Right cardiac atrium (tissue), 5 donors: ENCODE data around the gene BMP7. TPM values are rescaled to one million over a fixed set of nuclear protein-coding genes. Genes with fewer than 3 reads are reported as not detected.
"Not testable (repeated sequence)": the region's sequence is repeated elsewhere in the genome, so short reads cannot be mapped to it uniquely, and the experiment has no call there.

ENCODE experiments used
- ATAC-seq, 2 donors: fragments of 200-7000 bp; cut with Tn5 transposase; one replicate each; pipeline versions ENCODE4 v1.8.0 to v1.9.1; 2020; ENCODE audit warnings: moderate library complexity in 2 of 2, mild to moderate bottlenecking in 1 of 2
- DNase-seq, 3 donors: peaks; one replicate each; pipeline ENCODE4 v3.0.0-alpha.2; 2020
- H3K27ac ChIP-seq: one replicate; pipeline ENCODE4 v1.5.1; 2013; ENCODE audit warnings: mild to moderate bottlenecking, low read length, control low read depth, moderate library complexity
- H3K27me3 ChIP-seq: one replicate; pipeline ENCODE4 v1.6.1; 2013; ENCODE audit not compliant: control insufficient read depth, insufficient read depth
- H3K4me1 ChIP-seq: one replicate; pipeline ENCODE4 v1.6.1; 2013; ENCODE audit warnings: low read length; ENCODE audit not compliant: control insufficient read depth, insufficient read depth
- H3K4me3 ChIP-seq: one replicate; pipeline ENCODE4 v1.5.1; 2013; ENCODE audit warnings: low read length, control low read depth
- H3K9me3 ChIP-seq: one replicate; pipeline ENCODE4 v1.6.1; 2013; ENCODE audit warnings: low read length; ENCODE audit not compliant: control insufficient read depth
- WGBS: extraction: QIAGEN DNeasy Blood & Tissue Kit; methylation state at CpG from one replicate; pipeline ENCODE4 v1.1.7; 2013; 5-methylcytosine and 5-hydroxymethylcytosine counted together
- intact Hi-C, 4 donors: fragments of 100-400 bp; cut with DNase I; formaldehyde crosslinking; loops; one replicate each; pipeline versions ENCODE4 v1.11.0 to v1.14.0; 2022 to 2023
- polyA plus RNA-seq: library from polyadenylated mRNA; stranded (reverse); fragments of 200-250 nt; gene quantifications from one replicate; pipeline ENCODE4 v1.2.3, GENCODE V29; 2013
- total RNA-seq, 4 donors: library from RNA; stranded (reverse); fragmentation: NEBNext Ultra II Directional; extraction: Animal tissue kit (Norgen Biotek cat#: 25700); gene quantifications; one replicate each; pipeline ENCODE4 v1.2.1, GENCODE V29; 2021
- donor health status: healthy with polysubstance abuse.
- donor health status: DM: no; HTN: yes; CAD: no.
- donor health status: DM: no; HTN: no; CAD: no.
- donor health status: DM: no; HTN: yes; CAD: no; lungs with severe emphysema.
- donor health status: DM: yes; HTN: yes; CAD: no.

The BMP7 gene
- total and polyA plus RNA-seq, 5 donors, result 22.4 to 39.4 (median 29.7) TPM

- Histone ChIP-seq H3K9me3 (no peaks in the 10 kb centered on the region), H3K27me3 (no peaks in the 10 kb centered on the region), H3K4me1 (no peaks in the 10 kb centered on the region), H3K4me3 (no peak overlapping the region), H3K27ac (no peak overlapping the region)
- intact Hi-C loops, result no loop called here
- ATAC-seq (no peak), DNase-seq (no peak)
- WGBS, result 90% methylated on average over 10 of the region's 10 CpGs
These were observed 71.4 kb downstream of the BMP7 start for GRCh38 chr20:57195023-57195422.

DNA sequence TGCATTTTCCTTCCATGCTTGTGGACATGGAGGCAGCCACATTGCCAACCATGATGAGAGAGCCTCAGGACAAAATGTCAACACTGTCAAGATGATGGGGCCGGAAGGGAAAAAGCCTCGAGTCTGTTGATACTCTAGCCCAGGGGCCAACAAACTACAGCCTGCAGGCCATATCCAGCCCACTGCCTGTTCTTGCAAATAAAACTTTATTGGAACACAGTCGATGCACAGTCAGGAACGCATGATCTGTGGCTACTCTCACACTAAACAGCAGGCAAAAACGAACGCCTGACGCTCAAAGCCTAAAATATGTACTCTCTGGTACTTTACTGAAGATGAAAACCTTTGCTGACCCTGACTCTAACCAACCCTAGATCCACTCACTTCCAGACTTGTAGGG is 72.3 kb downstream of the BMP7 start:
- Histone ChIP-seq H3K4me1 (no peaks in the 10 kb centered on the region), H3K27me3 (no peaks in the 10 kb centered on the region), H3K9me3 (no peaks in the 10 kb centered on the region), H3K4me3 (no peak overlapping the region), H3K27ac (no peak overlapping the region)
- 89% methylated on average over 7 of the region's 7 CpGs for WGBS
- ATAC-seq, result no peak
- intact Hi-C loops, result no loop called here
- no peak for DNase-seq

GRCh38 chr20:57193094-57193493 is 73.3 kb downstream of the BMP7 start:
- 86% methylated on average over 13 of the region's 13 CpGs for WGBS
- H3K27me3 ChIP-seq, result no peaks in the 10 kb centered on the region
- ATAC-seq, result no peak
- H3K27ac ChIP-seq, result no peak overlapping the region
- no peak for DNase-seq
- no peaks in the 10 kb centered on the region for H3K9me3 ChIP-seq
- no peak overlapping the region for H3K4me3 ChIP-seq
- intact Hi-C loops, result no loop called here
- H3K4me1 ChIP-seq, result no peaks in the 10 kb centered on the region

DNA sequence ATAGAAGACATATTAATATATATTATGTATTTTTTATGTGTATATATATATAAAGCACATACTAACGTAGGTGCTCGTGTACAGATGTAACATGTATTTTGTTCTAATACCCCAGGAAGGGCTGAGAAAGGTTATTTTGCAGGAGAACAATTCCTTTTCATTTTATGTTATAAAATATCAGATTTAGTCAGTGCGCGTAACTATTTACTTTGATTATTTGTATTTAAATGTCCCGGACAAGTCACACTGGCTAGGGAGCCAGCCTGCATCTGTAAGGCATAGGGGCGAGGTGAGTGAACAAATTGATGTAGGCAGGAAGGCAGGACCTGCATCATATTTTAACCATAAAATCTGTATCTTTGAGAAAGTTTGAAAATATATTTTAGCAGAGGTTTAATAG is 74.1 kb downstream of the BMP7 start:
- ATAC-seq (no peak), DNase-seq (no peak)
- H3K4me3 ChIP-seq, result no peak overlapping the region
- no peaks in the 10 kb centered on the region for H3K27me3 ChIP-seq
- no peaks in the 10 kb centered on the region for H3K9me3 ChIP-seq
- 92% methylated on average over 6 of the region's 6 CpGs for WGBS
- H3K27ac ChIP-seq, result no peak overlapping the region
- no peaks in the 10 kb centered on the region for H3K4me1 ChIP-seq
- intact Hi-C loops, result no loop called here

GRCh38 chr20:57191265-57191638 is 75.2 kb downstream of the BMP7 start:
- intact Hi-C loops, DNase-seq, H3K27ac ChIP-seq, H3K27me3 ChIP-seq, H3K4me1 ChIP-seq, H3K4me3 ChIP-seq, H3K9me3 ChIP-seq, ATAC-seq: not testable (repeated sequence)
- 90% methylated on average over 8 of the region's 8 CpGs for WGBS

DNA sequence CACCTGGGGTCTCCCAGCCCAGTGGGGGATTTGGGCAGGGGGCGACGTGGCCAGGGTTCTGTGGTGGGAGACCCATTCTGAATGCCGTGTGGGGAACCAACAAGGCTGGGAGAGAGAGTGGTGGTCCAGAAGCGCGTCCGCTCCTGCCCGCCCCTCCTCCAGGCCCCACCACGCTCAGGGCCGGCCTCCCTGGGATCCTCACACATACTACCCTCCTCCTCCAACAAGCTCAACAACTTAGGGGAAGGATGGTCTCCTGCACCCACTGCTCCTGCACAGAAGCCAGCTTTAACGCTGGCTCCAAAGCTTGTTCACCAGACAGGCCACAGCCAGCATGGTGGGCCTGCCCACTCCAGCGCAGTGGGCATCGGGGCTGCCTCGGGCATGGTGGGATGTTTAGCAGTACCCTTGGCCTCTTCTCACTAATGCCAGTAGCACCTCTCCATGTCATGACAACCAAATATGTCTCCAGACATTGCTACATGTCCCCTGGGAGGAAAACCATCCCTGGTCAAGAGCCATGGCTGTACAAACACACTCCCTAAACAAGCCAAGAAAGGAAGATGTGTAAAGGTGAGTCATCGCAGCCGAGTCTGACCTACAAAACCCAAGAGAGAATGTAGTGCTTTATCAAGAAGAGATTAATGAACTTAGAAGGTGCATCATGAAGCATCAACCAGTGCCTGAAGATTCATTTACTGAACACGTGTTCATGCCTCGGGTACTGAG is 75.7 kb downstream of the BMP7 start:
- WGBS, result 88% methylated on average over 17 of the region's 17 CpGs
- Histone ChIP-seq H3K27ac (no peak overlapping the region), H3K9me3 (no peaks in the 10 kb centered on the region), H3K4me3 (no peak overlapping the region), H3K4me1 (no peaks in the 10 kb centered on the region), H3K27me3 (no peaks in the 10 kb centered on the region)
- DNase-seq, result no peak
- ATAC-seq, result no peak
- intact Hi-C loops, result no loop called here

DNA sequence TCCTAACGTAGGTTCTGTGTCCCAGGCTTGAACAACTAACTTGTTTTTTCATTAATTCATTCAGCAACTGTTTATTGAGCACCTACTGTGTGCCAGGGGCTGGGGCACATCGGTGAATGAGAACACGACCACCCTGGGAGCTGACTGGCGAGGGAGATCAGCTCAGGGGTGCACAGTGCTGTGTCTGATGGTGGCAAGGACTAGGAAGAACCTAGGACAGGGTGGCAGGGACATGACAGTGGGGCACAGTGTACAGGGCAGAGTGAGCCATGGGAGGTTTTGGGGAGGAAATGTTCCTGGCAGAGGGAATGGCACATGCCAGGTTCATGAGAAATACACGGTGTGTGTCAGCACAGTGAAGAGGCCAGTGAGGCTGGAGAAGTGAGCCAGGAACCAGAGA is 76.7 kb downstream of the BMP7 start:
- no peak overlapping the region for H3K4me3 ChIP-seq
- no peaks in the 10 kb centered on the region for H3K27me3 ChIP-seq
- H3K4me1 ChIP-seq, result no peaks in the 10 kb centered on the region
- no peak for DNase-seq
- intact Hi-C loops, result no loop called here
- no peak overlapping the region for H3K27ac ChIP-seq
- 81% methylated on average over 5 of the region's 5 CpGs for WGBS
- no peak for ATAC-seq
- no peaks in the 10 kb centered on the region for H3K9me3 ChIP-seq

DNA sequence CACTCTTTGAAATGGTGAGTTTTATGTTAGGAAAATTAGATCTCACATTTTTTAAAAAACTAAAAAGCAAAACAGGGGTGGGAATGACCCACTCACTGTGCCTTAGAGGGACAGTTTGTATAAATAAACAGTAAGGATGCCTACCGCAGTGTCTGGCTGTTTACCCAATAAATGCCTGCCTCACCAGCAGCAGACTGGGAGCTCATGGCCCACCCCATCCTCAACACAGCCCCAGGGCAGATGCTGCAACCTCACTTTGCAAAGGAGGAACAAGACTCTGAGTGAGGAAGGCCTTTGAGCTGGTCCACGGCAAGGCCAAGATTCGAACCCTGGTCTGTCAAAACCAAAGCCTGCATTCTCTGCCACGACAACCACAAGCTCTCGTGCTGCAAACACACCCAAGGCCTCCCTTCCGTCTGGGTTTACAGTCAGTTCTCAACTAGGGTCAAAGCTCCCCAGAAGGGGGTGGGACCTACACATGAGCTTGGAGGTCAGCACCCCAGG is 77.8 kb downstream of the BMP7 start:
- no peak for ATAC-seq
- Histone ChIP-seq H3K9me3 (no peaks in the 10 kb centered on the region), H3K27ac (no peak overlapping the region), H3K4me3 (no peak overlapping the region), H3K27me3 (no peaks in the 10 kb centered on the region), H3K4me1 (no peaks in the 10 kb centered on the region)
- DNase-seq, result no peak
- 82% methylated on average over 6 of the region's 6 CpGs for WGBS
- intact Hi-C loops, result no loop called here

DNA sequence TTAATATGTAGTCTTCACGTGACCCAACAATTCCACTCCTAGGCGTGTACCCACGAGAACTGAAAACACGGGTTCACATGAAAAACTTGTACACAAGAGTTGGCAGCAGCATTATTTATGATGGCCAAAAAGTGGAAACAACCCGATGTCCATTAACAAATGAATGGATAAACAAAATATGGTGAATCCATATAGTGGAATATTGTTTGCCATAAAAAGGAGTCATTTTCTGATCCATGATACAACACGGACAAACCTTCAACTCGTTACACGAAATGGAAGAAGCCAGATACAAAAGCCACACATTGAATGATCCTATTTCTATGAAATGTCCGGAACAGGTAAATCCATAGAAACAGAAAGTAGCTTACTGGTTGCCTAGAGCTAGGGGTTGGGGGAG is 78.4 kb downstream of the BMP7 start:
- ATAC-seq (no peak), DNase-seq (no peak)
- 93% methylated on average over 9 of the region's 9 CpGs for WGBS
- Histone ChIP-seq H3K4me3 (no peak overlapping the region), H3K9me3 (no peaks in the 10 kb centered on the region), H3K4me1 (no peaks in the 10 kb centered on the region), H3K27me3 (no peaks in the 10 kb centered on the region), H3K27ac (no peak overlapping the region)
- intact Hi-C loops, result no loop called here

DNA sequence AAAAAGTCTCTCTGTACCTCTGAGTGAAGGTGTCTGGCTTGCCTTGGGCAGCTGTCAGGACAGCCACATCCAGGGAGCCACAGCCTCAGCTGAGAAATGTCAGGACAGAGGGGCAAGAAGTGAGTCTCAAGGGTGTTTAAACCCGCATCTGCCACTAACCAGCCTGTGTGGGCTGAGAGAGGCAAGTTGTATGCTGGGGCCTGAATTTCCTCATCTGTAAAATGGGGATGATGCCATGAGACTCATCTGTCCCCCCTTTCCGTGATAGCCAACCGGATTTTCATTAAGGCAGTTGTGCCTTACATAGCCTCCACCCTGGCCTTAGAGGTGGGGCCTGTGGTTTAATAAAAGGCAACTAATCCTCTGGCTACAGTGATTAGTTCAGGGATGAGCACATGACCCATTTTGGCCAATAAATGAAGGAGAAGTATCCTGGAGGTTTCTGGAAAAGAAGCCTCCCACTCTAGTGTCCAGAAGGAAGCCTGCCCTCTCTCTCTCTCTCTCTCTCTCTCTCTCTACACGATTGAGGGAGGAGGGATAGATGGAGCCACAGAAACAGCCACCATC is 79.3 kb downstream of the BMP7 start:
- no peak for DNase-seq
- ATAC-seq, result no peak
- no peak overlapping the region for H3K4me3 ChIP-seq
- no peaks in the 10 kb centered on the region for H3K9me3 ChIP-seq
- no peak overlapping the region for H3K27ac ChIP-seq
- WGBS, result 86% methylated on average over 4 of the region's 4 CpGs
- H3K4me1 ChIP-seq, result no peaks in the 10 kb centered on the region
- intact Hi-C loops, result no loop called here
- H3K27me3 ChIP-seq, result no peaks in the 10 kb centered on the region

- WGBS, result 77% methylated on average over 8 of the region's 8 CpGs
- Histone ChIP-seq H3K4me3 (no peak overlapping the region), H3K4me1 (no peaks in the 10 kb centered on the region), H3K9me3 (no peaks in the 10 kb centered on the region), H3K27me3 (no peaks in the 10 kb centered on the region), H3K27ac (no peak overlapping the region)
- ATAC-seq (no peak), DNase-seq (no peak)
- intact Hi-C loops, result no loop called here
These were observed 80.2 kb downstream of the BMP7 start for GRCh38 chr20:57186192-57186591.
